ENCODE results near the gene CDADC1.

The CDADC1 gene

GRCh38 chr13:49210114-49210513 lies 37.6 kb upstream of the CDADC1 start:
- Histone ChIP-seq H2AFZ (ENCODE audit: low read depth, low read length, severe bottlenecking) (no peak overlapping the region), H3K9ac (ENCODE audit: low read length) (no peak overlapping the region), H3K9me3 (ENCODE audit: insufficient read depth, low read length) (no peaks in the 10 kb centered on the region), H3K36me3 (ENCODE audit: low read length) (peaks cover 1% of the 10 kb centered on the region; the same call in 1 of the 2 replicates), H3K79me2 (ENCODE audit: insufficient read depth, low read length) (no peaks in the 10 kb centered on the region), H3K9me2 (replicated peaks; ENCODE audit: insufficient read depth, low read length) (no peaks in the 10 kb centered on the region), H3K4me3 (ENCODE audit: insufficient read depth, low read length, poor library complexity, severe bottlenecking) (no peak overlapping the region), H3K27me3 (ENCODE audit: low read length) (no peaks in the 10 kb centered on the region), H3K27ac (ENCODE audit: low read depth, low read length) (no peak overlapping the region), H3K4me2 (ENCODE audit: low read depth, low read length, poor library complexity, severe bottlenecking) (no peak overlapping the region), H4K20me1 (ENCODE audit: low read depth, low read length) (no peaks in the 10 kb centered on the region), H3F3A (ENCODE audit: insufficient read depth) (no peaks in the 10 kb centered on the region)
- TF ChIP-seq CTCF (IDR thresholded peaks at IDR 0.05; ENCODE audit: insufficient read depth, low read length, poor library complexity, severe bottlenecking) (no peak), EZH2phosphoT487 (conservative IDR thresholded peaks at IDR 0.05; ENCODE audit: low read length) (no peak)

GRCh38 chr13:49210669-49211068 lies 37.1 kb upstream of the CDADC1 start:
- H3K4me3 ChIP-seq (ENCODE audit: insufficient read depth, low read length, poor library complexity, severe bottlenecking) = no peak overlapping the region
- no peaks in the 10 kb centered on the region; the same call in 1 of the 2 replicates for H3K36me3 ChIP-seq (ENCODE audit: low read length)
- H3K4me2 ChIP-seq (ENCODE audit: low read depth, low read length, poor library complexity, severe bottlenecking) = no peak overlapping the region
- no peak overlapping the region for H3K27ac ChIP-seq (ENCODE audit: low read depth, low read length)
- no peaks in the 10 kb centered on the region for H4K20me1 ChIP-seq (ENCODE audit: low read depth, low read length)
- no peaks in the 10 kb centered on the region for H3K9me3 ChIP-seq (ENCODE audit: insufficient read depth, low read length)
- no peaks in the 10 kb centered on the region for H3K27me3 ChIP-seq (ENCODE audit: low read length)
- no peak for TF ChIP-seq EZH2phosphoT487 (conservative IDR thresholded peaks at IDR 0.05; ENCODE audit: low read length)
- no peak for TF ChIP-seq CTCF (IDR thresholded peaks at IDR 0.05; ENCODE audit: insufficient read depth, low read length, poor library complexity, severe bottlenecking)
- no peaks in the 10 kb centered on the region for H3K79me2 ChIP-seq (ENCODE audit: insufficient read depth, low read length)
- no peaks in the 10 kb centered on the region for H3K9me2 ChIP-seq (replicated peaks; ENCODE audit: insufficient read depth, low read length)
- H3K9ac ChIP-seq (ENCODE audit: low read length) = no peak overlapping the region
- no peaks in the 10 kb centered on the region for H3F3A ChIP-seq (ENCODE audit: insufficient read depth)
- H2AFZ ChIP-seq (ENCODE audit: low read depth, low read length, severe bottlenecking) = no peak overlapping the region

- Histone ChIP-seq H2AFZ (ENCODE audit: low read depth, low read length, severe bottlenecking) (no peak overlapping the region), H3K9ac (ENCODE audit: low read length) (no peak overlapping the region), H3K4me2 (ENCODE audit: low read depth, low read length, poor library complexity, severe bottlenecking) (no peak overlapping the region), H3K9me2 (replicated peaks; ENCODE audit: insufficient read depth, low read length) (no peaks in the 10 kb centered on the region), H3K9me3 (ENCODE audit: insufficient read depth, low read length) (no peaks in the 10 kb centered on the region), H3K36me3 (ENCODE audit: low read length) (no peaks in the 10 kb centered on the region), H3K4me3 (ENCODE audit: insufficient read depth, low read length, poor library complexity, severe bottlenecking) (no peak overlapping the region), H4K20me1 (ENCODE audit: low read depth, low read length) (no peaks in the 10 kb centered on the region), H3K79me2 (ENCODE audit: insufficient read depth, low read length) (no peaks in the 10 kb centered on the region), H3K27me3 (ENCODE audit: low read length) (no peaks in the 10 kb centered on the region), H3F3A (ENCODE audit: insufficient read depth) (no peaks in the 10 kb centered on the region), H3K27ac (ENCODE audit: low read depth, low read length) (no peak overlapping the region)
- no peak for TF ChIP-seq CTCF (IDR thresholded peaks at IDR 0.05; ENCODE audit: insufficient read depth, low read length, poor library complexity, severe bottlenecking)
- TF ChIP-seq EZH2phosphoT487 (conservative IDR thresholded peaks at IDR 0.05; ENCODE audit: low read length) = no peak
Measured at GRCh38 chr13:49213539-49213938, 34.2 kb upstream of the CDADC1 start.
